Gastrocnemius medialis (tissue), 4 donors: ENCODE data around the gene GNAQ. TPM values are rescaled to one million over a fixed set of nuclear protein-coding genes. Genes with fewer than 3 reads are reported as not detected.
"Not testable (repeated sequence)": the region's sequence is repeated elsewhere in the genome, so short reads cannot be mapped to it uniquely, and the experiment has no call there.

Source experiments
- ATAC-seq, 2 donors: fragments of 150-250 bp; one replicate each; pipeline ENCODE4 v1.9.1; 2016
- DNase-seq, 2 donors: peaks; one replicate each; pipeline ENCODE4 v3.0.0-alpha.2; 2019
- H3K27ac ChIP-seq, 4 donors: fragments of 200-600 bp; sonication (generic); 1 replicate in 1 of 4; 2 replicates in 3 of 4; pipeline ENCODE4 v1.5.1; 2016 to 2018; ENCODE audit warnings: mild to moderate bottlenecking in 2 of 4, moderate library complexity in 1 of 4
- H3K27me3 ChIP-seq, 3 donors: fragments of 200-600 bp; sonication (generic) in 2 of 3; 1 replicate in 1 of 3; 2 replicates in 2 of 3; pipeline versions ENCODE4 v1.5.1 to v1.6.0; 2016 to 2019; ENCODE audit warnings: mild to moderate bottlenecking in 1 of 3, moderate library complexity in 1 of 3
- H3K36me3 ChIP-seq, 2 donors: fragments of 200-600 bp; sonication (generic) in 1 of 2; one replicate each; pipeline ENCODE4 v1.5.1; 2017 to 2018
- H3K4me1 ChIP-seq, 2 donors: fragments of 200-600 bp; sonication (generic) in 1 of 2; one replicate each; pipeline ENCODE4 v1.5.1; 2016 to 2017; ENCODE audit warnings: mild to moderate bottlenecking in 2 of 2
- H3K4me3 ChIP-seq, 4 donors: fragments of 200-600 bp; sonication (generic) in 3 of 4; 1 replicate in 1 of 4; 2 replicates in 3 of 4; pipeline ENCODE4 v1.5.1; 2016 to 2019; ENCODE audit warnings: mild to moderate bottlenecking in 2 of 4
- H3K9me3 ChIP-seq, 3 donors: fragments of 200-600 bp; sonication (generic) in 2 of 3; 1 replicate in 1 of 3; 2 replicates in 2 of 3; pipeline ENCODE4 v1.5.1; 2016 to 2019
- POLR2A ChIP-seq, 2 donors: fragments of 450-650 bp; IDR thresholded peaks; one replicate each; pipeline ENCODE4 v1.6.1; 2017; ENCODE audit warnings: antibody characterized with exemption in 2 of 2, mild to moderate bottlenecking in 2 of 2, moderate library complexity in 2 of 2
- in situ Hi-C, 4 donors: fragments of 200-750 bp; cut with MboI; loops; one replicate each; pipeline versions ENCODE4 v1.15.0 to v1.8.0; 2017; ENCODE audit warnings: low sequenced_read_pairs in 4 of 4
- intact Hi-C: fragments of 100-400 bp; cut with DNase I; formaldehyde crosslinking; loops from one replicate; pipeline ENCODE4 v1.15.1; 2023; ENCODE audit warnings: low total_unique reads
- total RNA-seq, 4 donors: library from RNA; depleted of rRNA; stranded (reverse); fragments of >200 nt; gene quantifications; one replicate each; pipeline versions ENCODE4 v1.1.0 to v1.2.3, GENCODE V29; 2016
- TF ChIP-seq, protein P1 (sequence below), 5 experiments: fragments of 450-650 bp in 3 of 5; fragments of 200-600 bp in 2 of 5; sonication (generic) in 2 of 5; IDR thresholded peaks in 4 of 5; conservative IDR thresholded peaks in 1 of 5; 1 replicate in 4 of 5; 2 replicates in 1 of 5; pipeline ENCODE4 v1.5.1; 2016 to 2019; ENCODE audit warnings: antibody characterized with exemption in 5 of 5, mild to moderate bottlenecking in 3 of 5, moderate library complexity in 3 of 5

GNAQ gene
- total RNA-seq, 4 donors from 2014 or later = 11.3 to 25.9 (median 18.7) TPM

DNA sequence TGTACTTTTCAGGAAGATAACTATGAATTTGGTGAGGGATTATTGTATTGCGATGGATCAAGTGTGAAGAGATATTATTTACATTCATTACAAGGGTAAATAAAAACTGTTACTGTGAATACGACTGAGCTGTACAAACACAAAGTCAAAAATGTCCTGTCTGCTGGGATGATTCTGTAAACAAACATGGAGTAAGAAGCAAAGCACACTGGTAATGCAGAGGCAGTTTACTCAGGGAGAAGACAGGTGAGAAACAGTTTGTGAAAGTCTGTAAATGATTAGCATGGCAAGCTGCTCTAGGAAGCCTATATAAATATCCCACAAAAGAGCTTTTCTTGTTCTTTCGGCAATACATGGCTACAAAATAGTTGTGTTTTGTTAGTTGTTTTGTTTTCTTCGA, 268.0 kb downstream of the GNAQ start:
- no peaks in the 10 kb centered on the region for H3K27me3 ChIP-seq
- no peak for TF ChIP-seq POLR2A (IDR thresholded peaks at IDR 0.05)
- TF ChIP-seq, protein P1, sequence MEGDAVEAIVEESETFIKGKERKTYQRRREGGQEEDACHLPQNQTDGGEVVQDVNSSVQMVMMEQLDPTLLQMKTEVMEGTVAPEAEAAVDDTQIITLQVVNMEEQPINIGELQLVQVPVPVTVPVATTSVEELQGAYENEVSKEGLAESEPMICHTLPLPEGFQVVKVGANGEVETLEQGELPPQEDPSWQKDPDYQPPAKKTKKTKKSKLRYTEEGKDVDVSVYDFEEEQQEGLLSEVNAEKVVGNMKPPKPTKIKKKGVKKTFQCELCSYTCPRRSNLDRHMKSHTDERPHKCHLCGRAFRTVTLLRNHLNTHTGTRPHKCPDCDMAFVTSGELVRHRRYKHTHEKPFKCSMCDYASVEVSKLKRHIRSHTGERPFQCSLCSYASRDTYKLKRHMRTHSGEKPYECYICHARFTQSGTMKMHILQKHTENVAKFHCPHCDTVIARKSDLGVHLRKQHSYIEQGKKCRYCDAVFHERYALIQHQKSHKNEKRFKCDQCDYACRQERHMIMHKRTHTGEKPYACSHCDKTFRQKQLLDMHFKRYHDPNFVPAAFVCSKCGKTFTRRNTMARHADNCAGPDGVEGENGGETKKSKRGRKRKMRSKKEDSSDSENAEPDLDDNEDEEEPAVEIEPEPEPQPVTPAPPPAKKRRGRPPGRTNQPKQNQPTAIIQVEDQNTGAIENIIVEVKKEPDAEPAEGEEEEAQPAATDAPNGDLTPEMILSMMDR (IDR thresholded peaks at IDR 0.05 in 4 of 5, conservative IDR thresholded peaks at IDR 0.05 in 1 of 5) = no peak
- DNase-seq (no peak), ATAC-seq (no peak)
- H3K27ac ChIP-seq = no peak overlapping the region
- no peaks in the 10 kb centered on the region for H3K4me1 ChIP-seq
- no peak overlapping the region for H3K4me3 ChIP-seq
- intact Hi-C loops (no loop called here), in situ Hi-C loops (loop anchor here in 1 of 4 donors (25.0 kb wide), 1 partner anchor 274 kb away; the partner anchor contains the start of gene GNAQ)
- H3K9me3 ChIP-seq = no peaks in the 10 kb centered on the region
- no peaks in the 10 kb centered on the region for H3K36me3 ChIP-seq

GRCh38 chr9:77760919-77761318, 270.7 kb downstream of the GNAQ start:
- H3K36me3 ChIP-seq, ATAC-seq, H3K4me1 ChIP-seq, intact Hi-C loops, H3K27ac ChIP-seq, DNase-seq, H3K27me3 ChIP-seq, H3K9me3 ChIP-seq, H3K4me3 ChIP-seq: not testable (repeated sequence)
- in situ Hi-C loops = loop anchor here in 1 of 4 donors (25.0 kb wide), 1 partner anchor 276 kb away; the partner anchor contains the start of gene GNAQ

GRCh38 chr9:77759391-77759790, 272.2 kb downstream of the GNAQ start:
- intact Hi-C loops = no loop called here
- in situ Hi-C loops = loop anchor here in 1 of 4 donors (10.0 to 25.0 kb wide), 2 partner anchors 278 to 325 kb away; partner anchors contain the start of gene GNAQ
- H3K9me3 ChIP-seq = no peaks in the 10 kb centered on the region

DNA sequence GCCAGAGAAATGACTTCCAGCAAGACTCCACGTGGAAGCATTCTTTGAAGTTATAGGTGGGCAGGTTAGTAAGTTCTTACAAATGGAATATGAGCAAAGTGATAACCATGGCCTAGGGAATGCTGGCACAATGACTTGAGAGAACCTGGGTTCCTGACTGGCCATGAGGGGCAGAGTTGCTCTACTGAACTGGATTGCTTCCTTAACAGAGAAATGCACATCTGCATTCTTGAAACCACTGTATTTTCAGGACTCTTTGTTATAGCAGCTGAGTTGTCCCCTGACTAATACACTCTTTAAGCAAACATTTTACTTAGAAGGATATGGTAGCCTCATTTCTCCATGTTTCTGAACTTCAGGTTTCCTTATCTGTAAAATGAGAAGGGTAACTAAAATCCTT, 275.2 kb downstream of the GNAQ start:
- Histone ChIP-seq H3K27me3 (no peaks in the 10 kb centered on the region), H3K36me3 (no peaks in the 10 kb centered on the region), H3K4me3 (no peak overlapping the region), H3K27ac (no peak overlapping the region), H3K4me1 (peaks cover 0 to 3% of the 10 kb centered on the region in 2 donors), H3K9me3 (no peaks in the 10 kb centered on the region)
- DNase-seq (no peak), ATAC-seq (no peak)
- intact Hi-C loops = no loop called here
- TF ChIP-seq, protein P1 (IDR thresholded peaks at IDR 0.05 in 4 of 5, conservative IDR thresholded peaks at IDR 0.05 in 1 of 5) = no peak
- TF ChIP-seq POLR2A (IDR thresholded peaks at IDR 0.05) = no peak
- in situ Hi-C loops = loop anchor here in 1 of 4 donors (10.0 to 25.0 kb wide), 2 partner anchors 281 to 322 kb away; partner anchors contain the start of gene GNAQ

More at GRCh38 chr9:77759391-77759790, 272.2 kb downstream of the GNAQ start:
- no peak for DNase-seq
- no peak for TF ChIP-seq POLR2A (IDR thresholded peaks at IDR 0.05)
- TF ChIP-seq, protein P1 (IDR thresholded peaks at IDR 0.05 in 4 of 5, conservative IDR thresholded peaks at IDR 0.05 in 1 of 5) = no peak
- Histone ChIP-seq H3K4me3 (no peak overlapping the region), H3K27ac (no peak overlapping the region), H3K27me3 (no peaks in the 10 kb centered on the region), H3K36me3 (no peaks in the 10 kb centered on the region), H3K4me1 (no peaks in the 10 kb centered on the region)
- ATAC-seq = no peak

GRCh38 chr9:77753180-77753579, 278.4 kb downstream of the GNAQ start:
- DNase-seq = no peak
- ATAC-seq = no peak
- intact Hi-C loops (loop anchor here (5.0 kb wide), 3 partner anchors 106 to 296 kb away; partner anchors contain the start of genes GNA14 and GNAQ), in situ Hi-C loops (loop anchor here in 1 of 4 donors (10.0 to 25.0 kb wide), 2 partner anchors 284 to 318 kb away; partner anchors contain the start of gene GNAQ)
- no peak overlapping the region for H3K4me3 ChIP-seq
- H3K36me3 ChIP-seq = no peaks in the 10 kb centered on the region
- peaks cover 0 to 3% of the 10 kb centered on the region in 2 donors for H3K4me1 ChIP-seq
- TF ChIP-seq, protein P1 (IDR thresholded peaks at IDR 0.05 in 4 of 5, conservative IDR thresholded peaks at IDR 0.05 in 1 of 5) = no peak
- TF ChIP-seq POLR2A (IDR thresholded peaks at IDR 0.05) = no peak
- no peaks in the 10 kb centered on the region for H3K9me3 ChIP-seq
- H3K27ac ChIP-seq = no peak overlapping the region
- no peaks in the 10 kb centered on the region for H3K27me3 ChIP-seq
